ENCODE measurements around the gene CCDC39.

DNA sequence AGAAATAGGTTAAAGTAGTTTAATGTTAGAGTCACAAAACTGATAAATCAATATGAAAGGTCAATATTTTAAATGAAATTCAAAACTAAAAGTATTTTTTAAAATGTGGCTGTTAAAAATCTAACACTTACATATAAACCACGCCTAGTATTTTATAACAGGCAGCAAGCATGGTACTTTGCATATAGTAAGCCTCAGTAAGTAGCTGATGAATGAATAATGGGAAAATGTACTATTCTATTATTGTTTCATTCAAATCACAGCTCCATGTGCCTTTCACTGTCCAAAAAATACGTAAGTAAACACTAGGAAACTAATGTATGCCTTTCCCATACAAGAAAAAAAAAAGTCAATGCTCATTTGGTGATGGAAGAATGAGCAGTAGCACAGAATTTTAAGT lies 17.8 kb downstream of the CCDC39 start:
- TF ChIP-seq POLR2A (IDR thresholded peaks at IDR 0.05; ENCODE audit: low read length) (no peak), GATA1 (IDR thresholded peaks at IDR 0.05; ENCODE audit: low read depth, low read length) (no peak)

All from erythroblast (primary cell).